GM12878 (cell line): ENCODE measurements around the gene INSRR.

Experiments
- EP300 ChIP-seq, 2 experiments: fragments of 150-350 bp in 1 of 2; IDR thresholded peaks; 2 replicates each; pipeline ENCODE4 v1.6.1; 2011 to 2012; ENCODE audit warnings: low read depth in 2 of 2, low read length in 2 of 2, borderline replicate concordance in 1 of 2, improper control_type of control experiment in 1 of 2, inconsistent platforms in 1 of 2; ENCODE audit not compliant: control insufficient read depth in 1 of 2
- EZH2 ChIP-seq: IDR thresholded peaks from 2 replicates; pipeline ENCODE4 v1.6.1; 2012; ENCODE audit warnings: low read depth, mild to moderate bottlenecking, control low read depth, inconsistent platforms, low read length, borderline replicate concordance; ENCODE audit not compliant: control insufficient read depth
- KDM1A ChIP-seq: fragments of 200-600 bp; sonication (generic); IDR thresholded peaks from 2 replicates; pipeline ENCODE4 v1.6.1; 2016; ENCODE audit warnings: borderline replicate concordance
- POLR2A ChIP-seq: IDR thresholded peaks from 2 replicates; pipeline ENCODE4 v1.6.1; 2011; ENCODE audit warnings: low read depth, mild to moderate bottlenecking, low read length
- RBBP5 ChIP-seq: fragments of 200-600 bp; sonication (generic); conservative IDR thresholded peaks from 2 replicates; pipeline ENCODE4 v1.6.1; 2016
- RCOR1 ChIP-seq: conservative IDR thresholded peaks from 2 replicates; pipeline ENCODE4 v1.6.1; 2012; ENCODE audit warnings: low read depth, low read length, improper control_type of control experiment
- TF ChIP-seq, protein P1 (sequence below): IDR thresholded peaks from 2 replicates; pipeline ENCODE4 v1.6.1; 2012; ENCODE audit warnings: low read depth, low read length, improper control_type of control experiment
- TF ChIP-seq, protein P2 (sequence below): fragments of 450-650 bp; formaldehyde crosslinking; IDR thresholded peaks from 2 replicates; pipeline ENCODE4 v1.5.0; 2022; ENCODE audit warnings: mild to moderate bottlenecking, missing genetic modification characterization
- TF ChIP-seq, protein P3 (sequence below), 3 experiments: IDR thresholded peaks in 2 of 3; conservative IDR thresholded peaks in 1 of 3; 2 replicates each; pipeline ENCODE4 v1.5.1; 2011; ENCODE audit warnings: low read depth in 3 of 3, low read length in 3 of 3, mild to moderate bottlenecking in 3 of 3, control low read depth in 2 of 3, moderate library complexity in 2 of 3, inconsistent platforms in 1 of 3, mixed read lengths in 1 of 3; ENCODE audit not compliant: control insufficient read depth in 2 of 3, insufficient read depth in 1 of 3; ENCODE audit errors: extremely low read depth in 1 of 3
- TF ChIP-seq, protein P4 (sequence below): IDR thresholded peaks from 2 replicates; pipeline ENCODE4 v1.6.1; 2012; ENCODE audit warnings: mild to moderate bottlenecking, low read depth, low read length
- TF ChIP-seq, protein P5 (sequence below): IDR thresholded peaks from 2 replicates; pipeline ENCODE4 v1.6.1; 2011; ENCODE audit warnings: borderline replicate concordance, low read depth, mild to moderate bottlenecking, moderate library complexity, mixed read lengths, low read length; ENCODE audit not compliant: insufficient read depth; ENCODE audit errors: extremely low read length

DNA sequence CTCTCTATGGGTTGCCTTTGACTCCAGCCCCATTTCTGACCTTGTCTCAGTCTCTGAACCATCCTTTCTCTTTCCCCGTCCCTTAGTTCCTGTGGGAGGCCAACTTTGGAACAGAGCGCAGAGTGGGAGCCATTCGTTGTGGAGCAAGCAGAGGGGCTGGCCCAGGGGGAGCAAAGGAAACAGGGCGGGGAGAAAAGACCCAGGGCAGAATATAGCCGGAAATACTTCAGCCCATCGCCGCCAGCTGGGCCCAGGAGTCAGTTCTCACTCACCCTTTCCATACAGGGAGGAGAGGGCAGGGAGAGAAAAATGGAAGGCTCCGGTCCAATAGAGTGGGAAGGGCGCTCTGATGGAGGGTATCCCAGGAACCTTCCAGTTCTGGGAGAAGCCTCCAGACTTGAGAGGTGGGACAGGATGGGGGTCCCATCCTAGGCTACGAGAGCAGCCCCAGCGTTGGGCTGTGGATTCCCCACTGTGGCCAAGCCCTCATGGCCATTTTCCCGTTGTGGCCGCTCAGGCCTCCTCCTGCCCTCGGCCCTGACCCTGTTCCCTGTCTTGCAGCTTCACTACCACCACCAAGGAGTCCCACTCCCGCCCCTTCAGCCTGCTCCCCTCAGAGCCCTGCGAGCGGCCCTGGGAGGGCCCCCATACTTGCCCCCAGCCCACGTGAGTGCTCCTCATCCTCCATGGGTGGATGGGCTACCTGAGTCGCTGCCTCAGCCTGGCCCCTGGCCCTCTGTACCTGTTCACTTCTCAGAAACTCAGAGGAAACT lies 45.5 kb upstream of the INSRR start:
- TF ChIP-seq EZH2 = no peak
- TF ChIP-seq EP300 (IDR thresholded peaks at IDR 0.05; ENCODE audit: borderline replicate concordance in 1 of 2, control insufficient read depth in 1 of 2, low read depth in 2 of 2, low read length in 2 of 2) = no peak
- TF ChIP-seq KDM1A = no peak
- TF ChIP-seq, protein P1, sequence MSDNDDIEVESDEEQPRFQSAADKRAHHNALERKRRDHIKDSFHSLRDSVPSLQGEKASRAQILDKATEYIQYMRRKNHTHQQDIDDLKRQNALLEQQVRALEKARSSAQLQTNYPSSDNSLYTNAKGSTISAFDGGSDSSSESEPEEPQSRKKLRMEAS = no peak
- TF ChIP-seq, protein P2, sequence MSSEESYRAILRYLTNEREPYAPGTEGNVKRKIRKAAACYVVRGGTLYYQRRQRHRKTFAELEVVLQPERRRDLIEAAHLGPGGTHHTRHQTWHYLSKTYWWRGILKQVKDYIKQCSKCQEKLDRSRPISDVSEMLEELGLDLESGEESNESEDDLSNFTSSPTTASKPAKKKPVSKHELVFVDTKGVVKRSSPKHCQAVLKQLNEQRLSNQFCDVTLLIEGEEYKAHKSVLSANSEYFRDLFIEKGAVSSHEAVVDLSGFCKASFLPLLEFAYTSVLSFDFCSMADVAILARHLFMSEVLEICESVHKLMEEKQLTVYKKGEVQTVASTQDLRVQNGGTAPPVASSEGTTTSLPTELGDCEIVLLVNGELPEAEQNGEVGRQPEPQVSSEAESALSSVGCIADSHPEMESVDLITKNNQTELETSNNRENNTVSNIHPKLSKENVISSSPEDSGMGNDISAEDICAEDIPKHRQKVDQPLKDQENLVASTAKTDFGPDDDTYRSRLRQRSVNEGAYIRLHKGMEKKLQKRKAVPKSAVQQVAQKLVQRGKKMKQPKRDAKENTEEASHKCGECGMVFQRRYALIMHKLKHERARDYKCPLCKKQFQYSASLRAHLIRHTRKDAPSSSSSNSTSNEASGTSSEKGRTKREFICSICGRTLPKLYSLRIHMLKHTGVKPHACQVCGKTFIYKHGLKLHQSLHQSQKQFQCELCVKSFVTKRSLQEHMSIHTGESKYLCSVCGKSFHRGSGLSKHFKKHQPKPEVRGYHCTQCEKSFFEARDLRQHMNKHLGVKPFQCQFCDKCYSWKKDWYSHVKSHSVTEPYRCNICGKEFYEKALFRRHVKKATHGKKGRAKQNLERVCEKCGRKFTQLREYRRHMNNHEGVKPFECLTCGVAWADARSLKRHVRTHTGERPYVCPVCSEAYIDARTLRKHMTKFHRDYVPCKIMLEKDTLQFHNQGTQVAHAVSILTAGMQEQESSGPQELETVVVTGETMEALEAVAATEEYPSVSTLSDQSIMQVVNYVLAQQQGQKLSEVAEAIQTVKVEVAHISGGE = no peak
- TF ChIP-seq, protein P3, sequence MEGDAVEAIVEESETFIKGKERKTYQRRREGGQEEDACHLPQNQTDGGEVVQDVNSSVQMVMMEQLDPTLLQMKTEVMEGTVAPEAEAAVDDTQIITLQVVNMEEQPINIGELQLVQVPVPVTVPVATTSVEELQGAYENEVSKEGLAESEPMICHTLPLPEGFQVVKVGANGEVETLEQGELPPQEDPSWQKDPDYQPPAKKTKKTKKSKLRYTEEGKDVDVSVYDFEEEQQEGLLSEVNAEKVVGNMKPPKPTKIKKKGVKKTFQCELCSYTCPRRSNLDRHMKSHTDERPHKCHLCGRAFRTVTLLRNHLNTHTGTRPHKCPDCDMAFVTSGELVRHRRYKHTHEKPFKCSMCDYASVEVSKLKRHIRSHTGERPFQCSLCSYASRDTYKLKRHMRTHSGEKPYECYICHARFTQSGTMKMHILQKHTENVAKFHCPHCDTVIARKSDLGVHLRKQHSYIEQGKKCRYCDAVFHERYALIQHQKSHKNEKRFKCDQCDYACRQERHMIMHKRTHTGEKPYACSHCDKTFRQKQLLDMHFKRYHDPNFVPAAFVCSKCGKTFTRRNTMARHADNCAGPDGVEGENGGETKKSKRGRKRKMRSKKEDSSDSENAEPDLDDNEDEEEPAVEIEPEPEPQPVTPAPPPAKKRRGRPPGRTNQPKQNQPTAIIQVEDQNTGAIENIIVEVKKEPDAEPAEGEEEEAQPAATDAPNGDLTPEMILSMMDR (IDR thresholded peaks at IDR 0.05 in 2 of 3, conservative IDR thresholded peaks at IDR 0.05 in 1 of 3; ENCODE audit: control insufficient read depth in 2 of 3, extremely low read depth in 1 of 3, insufficient read depth in 1 of 3, low read depth in 3 of 3, low read length in 3 of 3) = no peak
- no peak for TF ChIP-seq POLR2A
- TF ChIP-seq, protein P4, sequence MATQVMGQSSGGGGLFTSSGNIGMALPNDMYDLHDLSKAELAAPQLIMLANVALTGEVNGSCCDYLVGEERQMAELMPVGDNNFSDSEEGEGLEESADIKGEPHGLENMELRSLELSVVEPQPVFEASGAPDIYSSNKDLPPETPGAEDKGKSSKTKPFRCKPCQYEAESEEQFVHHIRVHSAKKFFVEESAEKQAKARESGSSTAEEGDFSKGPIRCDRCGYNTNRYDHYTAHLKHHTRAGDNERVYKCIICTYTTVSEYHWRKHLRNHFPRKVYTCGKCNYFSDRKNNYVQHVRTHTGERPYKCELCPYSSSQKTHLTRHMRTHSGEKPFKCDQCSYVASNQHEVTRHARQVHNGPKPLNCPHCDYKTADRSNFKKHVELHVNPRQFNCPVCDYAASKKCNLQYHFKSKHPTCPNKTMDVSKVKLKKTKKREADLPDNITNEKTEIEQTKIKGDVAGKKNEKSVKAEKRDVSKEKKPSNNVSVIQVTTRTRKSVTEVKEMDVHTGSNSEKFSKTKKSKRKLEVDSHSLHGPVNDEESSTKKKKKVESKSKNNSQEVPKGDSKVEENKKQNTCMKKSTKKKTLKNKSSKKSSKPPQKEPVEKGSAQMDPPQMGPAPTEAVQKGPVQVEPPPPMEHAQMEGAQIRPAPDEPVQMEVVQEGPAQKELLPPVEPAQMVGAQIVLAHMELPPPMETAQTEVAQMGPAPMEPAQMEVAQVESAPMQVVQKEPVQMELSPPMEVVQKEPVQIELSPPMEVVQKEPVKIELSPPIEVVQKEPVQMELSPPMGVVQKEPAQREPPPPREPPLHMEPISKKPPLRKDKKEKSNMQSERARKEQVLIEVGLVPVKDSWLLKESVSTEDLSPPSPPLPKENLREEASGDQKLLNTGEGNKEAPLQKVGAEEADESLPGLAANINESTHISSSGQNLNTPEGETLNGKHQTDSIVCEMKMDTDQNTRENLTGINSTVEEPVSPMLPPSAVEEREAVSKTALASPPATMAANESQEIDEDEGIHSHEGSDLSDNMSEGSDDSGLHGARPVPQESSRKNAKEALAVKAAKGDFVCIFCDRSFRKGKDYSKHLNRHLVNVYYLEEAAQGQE = no peak
- TF ChIP-seq, protein P5, sequence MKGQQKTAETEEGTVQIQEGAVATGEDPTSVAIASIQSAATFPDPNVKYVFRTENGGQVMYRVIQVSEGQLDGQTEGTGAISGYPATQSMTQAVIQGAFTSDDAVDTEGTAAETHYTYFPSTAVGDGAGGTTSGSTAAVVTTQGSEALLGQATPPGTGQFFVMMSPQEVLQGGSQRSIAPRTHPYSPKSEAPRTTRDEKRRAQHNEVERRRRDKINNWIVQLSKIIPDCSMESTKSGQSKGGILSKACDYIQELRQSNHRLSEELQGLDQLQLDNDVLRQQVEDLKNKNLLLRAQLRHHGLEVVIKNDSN = no peak
- TF ChIP-seq RBBP5 = no peak
- TF ChIP-seq RCOR1 = no peak
